ENCODE data around the gene BPIFB6. TPM values are rescaled to one million over a fixed set of nuclear protein-coding genes. Genes with fewer than 3 reads are reported as not detected.

BPIFB6 gene
- total RNA-seq, 1 experiment from 2014 or later, result not detected

- H2AFZ ChIP-seq (ENCODE audit: low read length), result no peak overlapping the region
- H3K4me3 ChIP-seq (ENCODE audit: low read length), result no peak overlapping the region
- H3K27me3 ChIP-seq (ENCODE audit: low read length), result no peaks in the 10 kb centered on the region
- H3K4me2 ChIP-seq (ENCODE audit: low read depth, low read length, poor library complexity, severe bottlenecking), result no peak overlapping the region
- peaks cover 4% of the 10 kb centered on the region; the same call in 1 of the 2 replicates for H3K9me3 ChIP-seq (ENCODE audit: low read length)
- no peak overlapping the region for H3K9ac ChIP-seq (ENCODE audit: low read length)
- no peak for DNase-seq
- H3K79me2 ChIP-seq (ENCODE audit: low read length), result no peaks in the 10 kb centered on the region
- no peaks in the 10 kb centered on the region for H3K4me1 ChIP-seq (ENCODE audit: low read length)
- H3K36me3 ChIP-seq (ENCODE audit: insufficient read depth, low read length), result no peaks in the 10 kb centered on the region
- no peaks in the 10 kb centered on the region for H4K20me1 ChIP-seq (ENCODE audit: insufficient read depth, low read depth, low read length)
- no peak overlapping the region for H3K27ac ChIP-seq (ENCODE audit: low read length)
- H3K9me2 ChIP-seq (replicated peaks; ENCODE audit: insufficient read depth, low read length), result no peaks in the 10 kb centered on the region
These were observed 25.3 kb upstream of the BPIFB6 start for GRCh38 chr20:33005908-33006775.

GRCh38 chr20:33006776-33007375 is 24.6 kb upstream of the BPIFB6 start:
- H3K4me2 ChIP-seq (ENCODE audit: low read depth, low read length, poor library complexity, severe bottlenecking), result no peak overlapping the region
- H3K9ac ChIP-seq (ENCODE audit: low read length), result no peak overlapping the region
- H3K4me1 ChIP-seq (ENCODE audit: low read length), result no peaks in the 10 kb centered on the region
- H3K27me3 ChIP-seq (ENCODE audit: low read length), result no peaks in the 10 kb centered on the region
- H3K36me3 ChIP-seq (ENCODE audit: insufficient read depth, low read length), result no peaks in the 10 kb centered on the region
- H3K27ac ChIP-seq (ENCODE audit: low read length), result no peak overlapping the region
- H2AFZ ChIP-seq (ENCODE audit: low read length), result no peak overlapping the region
- no peak overlapping the region for H3K4me3 ChIP-seq (ENCODE audit: low read length)
- H3K9me2 ChIP-seq (replicated peaks; ENCODE audit: insufficient read depth, low read length), result no peaks in the 10 kb centered on the region
- no peak for DNase-seq
- H3K79me2 ChIP-seq (ENCODE audit: low read length), result no peaks in the 10 kb centered on the region
- H4K20me1 ChIP-seq (ENCODE audit: insufficient read depth, low read depth, low read length), result no peaks in the 10 kb centered on the region
- peaks cover 4% of the 10 kb centered on the region; the same call in 1 of the 2 replicates for H3K9me3 ChIP-seq (ENCODE audit: low read length)

GRCh38 chr20:33007376-33008335 is 23.8 kb upstream of the BPIFB6 start, which contains the start of gene BPIFB2:
Gene BPIFB2 (plus strand): TSS chr20:33007704. CDS start chr20:33008575, 871 bp downstream.
- peaks cover 4% of the 10 kb centered on the region; the same call in 1 of the 2 replicates for H3K9me3 ChIP-seq (ENCODE audit: low read length)
- no peak within 1 kb of the TSS for H3K9ac ChIP-seq (ENCODE audit: low read length)
- H3K79me2 ChIP-seq (ENCODE audit: low read length), result no peaks in the 10 kb centered on the region
- no peak for DNase-seq
- H3K4me2 ChIP-seq (ENCODE audit: low read depth, low read length, poor library complexity, severe bottlenecking), result no peak within 1 kb of the TSS
- H3K27ac ChIP-seq (ENCODE audit: low read length), result no peak within 1 kb of the TSS
- no peaks in the 10 kb centered on the region for H3K9me2 ChIP-seq (replicated peaks; ENCODE audit: insufficient read depth, low read length)
- H3K27me3 ChIP-seq (ENCODE audit: low read length), result no peaks in the 10 kb centered on the region
- no peak within 1 kb of the TSS for H3K4me3 ChIP-seq (ENCODE audit: low read length)
- no peaks in the 10 kb centered on the region for H4K20me1 ChIP-seq (ENCODE audit: insufficient read depth, low read depth, low read length)
- H3K4me1 ChIP-seq (ENCODE audit: low read length), result no peaks in the 10 kb centered on the region
- no peak within 1 kb of the TSS for H2AFZ ChIP-seq (ENCODE audit: low read length)
- no peaks in the 10 kb centered on the region for H3K36me3 ChIP-seq (ENCODE audit: insufficient read depth, low read length)

- Histone ChIP-seq H2AFZ (ENCODE audit: low read length) (no peak overlapping the region), H3K9ac (ENCODE audit: low read length) (no peak overlapping the region), H3K27ac (ENCODE audit: low read length) (no peak overlapping the region), H3K79me2 (ENCODE audit: low read length) (no peaks in the 10 kb centered on the region), H3K4me2 (ENCODE audit: low read depth, low read length, poor library complexity, severe bottlenecking) (no peak overlapping the region), H3K4me3 (ENCODE audit: low read length) (no peak overlapping the region), H3K9me2 (replicated peaks; ENCODE audit: insufficient read depth, low read length) (no peaks in the 10 kb centered on the region), H4K20me1 (ENCODE audit: insufficient read depth, low read depth, low read length) (no peaks in the 10 kb centered on the region), H3K36me3 (ENCODE audit: insufficient read depth, low read length) (no peaks in the 10 kb centered on the region), H3K4me1 (ENCODE audit: low read length) (no peaks in the 10 kb centered on the region), H3K27me3 (ENCODE audit: low read length) (no peaks in the 10 kb centered on the region), H3K9me3 (ENCODE audit: low read length) (peaks cover 4% of the 10 kb centered on the region; the same call in 1 of the 2 replicates)
- no peak for DNase-seq
These were observed 22.9 kb upstream of the BPIFB6 start for GRCh38 chr20:33008336-33009213.

- Histone ChIP-seq H3K27ac (ENCODE audit: low read length) (no peak overlapping the region), H3K9me2 (replicated peaks; ENCODE audit: insufficient read depth, low read length) (no peaks in the 10 kb centered on the region), H3K4me2 (ENCODE audit: low read depth, low read length, poor library complexity, severe bottlenecking) (no peak overlapping the region), H3K4me1 (ENCODE audit: low read length) (no peaks in the 10 kb centered on the region), H2AFZ (ENCODE audit: low read length) (no peak overlapping the region), H4K20me1 (ENCODE audit: insufficient read depth, low read depth, low read length) (no peaks in the 10 kb centered on the region), H3K9ac (ENCODE audit: low read length) (no peak overlapping the region), H3K79me2 (ENCODE audit: low read length) (no peaks in the 10 kb centered on the region), H3K36me3 (ENCODE audit: insufficient read depth, low read length) (no peaks in the 10 kb centered on the region), H3K9me3 (ENCODE audit: low read length) (peaks cover 4% of the 10 kb centered on the region; the same call in 1 of the 2 replicates), H3K27me3 (ENCODE audit: low read length) (no peaks in the 10 kb centered on the region), H3K4me3 (ENCODE audit: low read length) (no peak overlapping the region)
- no peak for DNase-seq
These were observed 22.0 kb upstream of the BPIFB6 start for GRCh38 chr20:33009214-33010132.

- Histone ChIP-seq H3K9me3 (ENCODE audit: low read length) (peaks cover 4% of the 10 kb centered on the region; the same call in 1 of the 2 replicates), H3K4me2 (ENCODE audit: low read depth, low read length, poor library complexity, severe bottlenecking) (no peak overlapping the region), H3K9ac (ENCODE audit: low read length) (no peak overlapping the region), H3K4me3 (ENCODE audit: low read length) (no peak overlapping the region), H3K27me3 (ENCODE audit: low read length) (no peaks in the 10 kb centered on the region), H3K27ac (ENCODE audit: low read length) (no peak overlapping the region), H3K79me2 (ENCODE audit: low read length) (no peaks in the 10 kb centered on the region), H4K20me1 (ENCODE audit: insufficient read depth, low read depth, low read length) (no peaks in the 10 kb centered on the region), H2AFZ (ENCODE audit: low read length) (no peak overlapping the region), H3K36me3 (ENCODE audit: insufficient read depth, low read length) (no peaks in the 10 kb centered on the region), H3K4me1 (ENCODE audit: low read length) (no peaks in the 10 kb centered on the region), H3K9me2 (replicated peaks; ENCODE audit: insufficient read depth, low read length) (no peaks in the 10 kb centered on the region)
- no peak for DNase-seq
These were observed 21.3 kb upstream of the BPIFB6 start for GRCh38 chr20:33010133-33010504.

All from Karpas-422 (cell line).